Neural cell (in vitro differentiated cells): Measurements from ENCODE around the gene ERBB4. TPM values are rescaled to one million over a fixed set of nuclear protein-coding genes. Genes with fewer than 3 reads are reported as not detected.

ENCODE experiments used
- H2AFZ ChIP-seq: fragments of 200-600, 300-800 bp; sonication (generic), shearing (Covaris generic); 2 replicates; pipeline ENCODE4 v1.6.0; 2014; ENCODE audit warnings: low read depth, mild to moderate bottlenecking, antibody characterized with exemption, low read length, moderate library complexity
- H3F3A ChIP-seq: fragments of 200-600 bp; shearing (Covaris generic); 2 replicates; pipeline ENCODE4 v1.6.1; 2016; ENCODE audit warnings: mild to moderate bottlenecking, moderate library complexity, mixed read lengths, antibody characterized with exemption, low read length; ENCODE audit not compliant: insufficient read depth, poor library complexity, severe bottlenecking
- H3K27ac ChIP-seq: fragments of 200-600, 300-800 bp; sonication (generic), shearing (Covaris generic); 2 replicates; pipeline ENCODE4 v1.5.1; 2014; ENCODE audit warnings: mild to moderate bottlenecking, low read length, moderate library complexity
- H3K27me3 ChIP-seq: fragments of 300-800, 200-600 bp; sonication (generic), shearing (Covaris generic); 2 replicates; pipeline ENCODE4 v1.6.0; 2014; ENCODE audit warnings: mild to moderate bottlenecking, low read depth, low read length, moderate library complexity; ENCODE audit not compliant: insufficient read depth
- H3K36me3 ChIP-seq: fragments of 300-800, 200-600 bp; sonication (generic), shearing (Covaris generic); 2 replicates; pipeline ENCODE4 v1.5.1; 2014; ENCODE audit warnings: mild to moderate bottlenecking, antibody characterized with exemption, low read length, moderate library complexity; ENCODE audit not compliant: insufficient read depth
- H3K4me2 ChIP-seq: fragments of 300-800, 200-600 bp; sonication (generic), shearing (Covaris generic); 2 replicates; pipeline ENCODE4 v1.6.0; 2014; ENCODE audit warnings: mild to moderate bottlenecking, low read length
- H3K4me3 ChIP-seq: fragments of 300-800, 200-600 bp; sonication (generic), shearing (Covaris generic); 2 replicates; pipeline ENCODE4 v1.5.1; 2014; ENCODE audit warnings: mild to moderate bottlenecking, low read length, moderate library complexity
- H3K79me2 ChIP-seq: fragments of 200-600 bp; shearing (Covaris generic); replicated peaks from 2 replicates; pipeline ENCODE4 v1.6.0; 2014; ENCODE audit warnings: mild to moderate bottlenecking, low read length, moderate library complexity; ENCODE audit not compliant: insufficient read depth
- H3K9ac ChIP-seq: fragments of 300-800, 200-600 bp; sonication (generic), shearing (Covaris generic); 2 replicates; pipeline ENCODE4 v1.6.1; 2016; ENCODE audit warnings: mild to moderate bottlenecking, low read length, mixed read lengths
- H3K9me2 ChIP-seq: fragments of 200-600 bp; shearing (Covaris generic); 2 replicates; pipeline ENCODE4 v1.6.1; 2016; ENCODE audit warnings: mild to moderate bottlenecking, low read length, mixed read lengths; ENCODE audit not compliant: insufficient read depth
- H3K9me3 ChIP-seq: fragments of 200-600, 300-800 bp; sonication (generic), shearing (Covaris generic); 2 replicates; pipeline ENCODE4 v1.6.1; 2016; ENCODE audit warnings: mild to moderate bottlenecking, mixed run types, low read length, moderate library complexity, mixed read lengths
- H4K20me1 ChIP-seq: fragments of 200-600 bp; shearing (Covaris generic); 2 replicates; pipeline ENCODE4 v1.6.1; 2016; ENCODE audit warnings: mild to moderate bottlenecking, mixed run types; ENCODE audit not compliant: insufficient read depth
- CTCF ChIP-seq: fragments of 450-650 bp; IDR thresholded peaks from 2 replicates; pipeline ENCODE4 v1.5.1; 2014; ENCODE audit warnings: antibody characterized with exemption, mild to moderate bottlenecking, moderate library complexity; ENCODE audit not compliant: poor library complexity, severe bottlenecking
- EP300 ChIP-seq: fragments of 450-650 bp; conservative IDR thresholded peaks from 2 replicates; pipeline ENCODE4 v1.6.1; 2014; ENCODE audit warnings: antibody characterized with exemption, mild to moderate bottlenecking, moderate library complexity; ENCODE audit not compliant: poor library complexity, severe bottlenecking
- EZH2 ChIP-seq: fragments of 200-600, 300-800 bp; shearing (Covaris generic), sonication (generic); IDR thresholded peaks from 2 replicates; pipeline ENCODE4 v1.6.1; 2014; ENCODE audit warnings: antibody characterized with exemption, low read length, borderline replicate concordance, mild to moderate bottlenecking; ENCODE audit not compliant: insufficient read depth, poor library complexity, severe bottlenecking
- MXI1 ChIP-seq: fragments of 450-650 bp; conservative IDR thresholded peaks from 2 replicates; pipeline ENCODE4 v1.6.1; 2014; ENCODE audit warnings: antibody characterized with exemption, mild to moderate bottlenecking; ENCODE audit not compliant: poor library complexity, severe bottlenecking
- POLR2AphosphoS5 ChIP-seq: IDR thresholded peaks from 2 replicates; pipeline ENCODE4 v1.6.1; 2012
- RAD21 ChIP-seq: fragments of 450-650 bp; conservative IDR thresholded peaks from 2 replicates; pipeline ENCODE4 v1.6.1; 2014; ENCODE audit warnings: antibody characterized with exemption, mild to moderate bottlenecking, moderate library complexity
- REST ChIP-seq: IDR thresholded peaks from 2 replicates; pipeline ENCODE4 v1.6.1; 2012; ENCODE audit warnings: borderline replicate concordance
- SMC3 ChIP-seq: fragments of 450-650 bp; conservative IDR thresholded peaks from 2 replicates; pipeline ENCODE4 v1.6.1; 2014; ENCODE audit warnings: antibody characterized with exemption, mild to moderate bottlenecking, moderate library complexity; ENCODE audit not compliant: poor library complexity
- TAF1 ChIP-seq: IDR thresholded peaks from 2 replicates; pipeline ENCODE4 v1.6.1; 2012; ENCODE audit warnings: low read depth
- polyA plus RNA-seq: library from polyadenylated mRNA; depleted of rRNA; stranded (reverse); fragments of >200 nt; gene quantifications from 2 replicates; pipeline ENCODE4 v1.2.3, GENCODE V29; 2014

Gene ERBB4
- polyA plus RNA-seq, 1 donor from 2014 or later = 0.69 TPM

GRCh38 chr2:211498551-211499205 is 1039.9 kb downstream of the ERBB4 start:
- Histone ChIP-seq H3K9ac (no peak overlapping the region), H3K9me2 (no peaks in the 10 kb centered on the region), H3K4me2 (no peak overlapping the region), H3K4me3 (no peak overlapping the region), H3K79me2 (no peaks in the 10 kb centered on the region), H3K36me3 (no peaks in the 10 kb centered on the region), H3K9me3 (no peaks in the 10 kb centered on the region), H3K27ac (no peak overlapping the region), H3K27me3 (no peaks in the 10 kb centered on the region), H4K20me1 (no peaks in the 10 kb centered on the region), H2AFZ (no peak overlapping the region), H3F3A (no peaks in the 10 kb centered on the region)
- TF ChIP-seq CTCF = no peak
- TF ChIP-seq MXI1 = no peak
- no peak for TF ChIP-seq REST
- TF ChIP-seq EP300 = no peak
- no peak for TF ChIP-seq TAF1
- TF ChIP-seq EZH2 = no peak
- TF ChIP-seq SMC3 = no peak
- no peak for TF ChIP-seq POLR2AphosphoS5
- TF ChIP-seq RAD21 = no peak

GRCh38 chr2:211495339-211495738 is 1043.3 kb downstream of the ERBB4 start:
- Histone ChIP-seq H3K36me3 (no peaks in the 10 kb centered on the region), H3K9me2 (no peaks in the 10 kb centered on the region), H3K4me3 (no peak overlapping the region), H2AFZ (no peak overlapping the region), H3K79me2 (no peaks in the 10 kb centered on the region), H3F3A (no peaks in the 10 kb centered on the region), H4K20me1 (no peaks in the 10 kb centered on the region), H3K27me3 (no peaks in the 10 kb centered on the region), H3K4me2 (no peak overlapping the region), H3K9me3 (no peaks in the 10 kb centered on the region), H3K9ac (no peak overlapping the region), H3K27ac (no peak overlapping the region)
- TF ChIP-seq REST (no peak), EP300 (peak; percentile 58), POLR2AphosphoS5 (peak; percentile 86)
